Heart left ventricle (tissue), 16 donors: ENCODE measurements around the gene RUSF1. TPM values are rescaled to one million over a fixed set of nuclear protein-coding genes. Genes with fewer than 3 reads are reported as not detected.
A peak's percentile ranks its signal among the peaks of the same experiment; 100 is the strongest.

ENCODE experiments used
- ATAC-seq, 4 donors: fragments of 200-7000 bp; cut with Tn5 transposase; one replicate each; pipeline ENCODE4 v1.9.1; 2020 to 2022; ENCODE audit warnings: moderate library complexity in 4 of 4, mild to moderate bottlenecking in 3 of 4, moderate number of reproducible peaks in 1 of 4
- DNase-seq, 5 donors: peaks; one replicate each; pipeline ENCODE4 v3.0.0-alpha.2; 2020
- H3K27ac ChIP-seq, 12 donors: fragments of 200-600 bp; sonication (generic) in 4 of 12; one replicate each; pipeline versions ENCODE4 v1.5.0 to v1.8.0; 2016 to 2022; ENCODE audit warnings: mild to moderate bottlenecking in 2 of 12
- H3K27me3 ChIP-seq, 9 donors: fragments of 200-600 bp; sonication (generic) in 2 of 9; one replicate each; pipeline versions ENCODE4 v1.5.1 to v1.8.0; 2016 to 2022; ENCODE audit warnings: mild to moderate bottlenecking in 3 of 9
- H3K36me3 ChIP-seq, 9 donors: fragments of 200-600 bp; sonication (generic) in 2 of 9; one replicate each; pipeline versions ENCODE4 v1.5.0 to v1.8.0; 2018 to 2022; ENCODE audit warnings: mild to moderate bottlenecking in 2 of 9
- H3K4me1 ChIP-seq, 12 donors: fragments of 200-600 bp; sonication (generic) in 4 of 12; one replicate each; pipeline versions ENCODE4 v1.5.0 to v1.8.0; 2016 to 2022; ENCODE audit warnings: mild to moderate bottlenecking in 3 of 12
- H3K4me3 ChIP-seq, 12 donors: fragments of 200-600 bp; sonication (generic) in 4 of 12; one replicate each; pipeline versions ENCODE4 v1.5.0 to v1.8.0; 2017 to 2022; ENCODE audit warnings: mild to moderate bottlenecking in 9 of 12, moderate library complexity in 4 of 12
- H3K9me3 ChIP-seq, 12 donors: fragments of 200-600 bp; sonication (generic) in 4 of 12; one replicate each; pipeline versions ENCODE4 v1.5.0 to v1.8.0; 2016 to 2022; ENCODE audit warnings: mild to moderate bottlenecking in 1 of 12
- CTCF ChIP-seq, 12 donors: fragments of 200-600 bp; sonication (generic) in 4 of 12; IDR thresholded peaks; one replicate each; pipeline versions ENCODE4 v1.5.0 to v1.8.0; 2018 to 2022; ENCODE audit warnings: antibody characterized with exemption in 12 of 12, mild to moderate bottlenecking in 5 of 12
- POLR2A ChIP-seq, 2 donors: fragments of 450-650 bp; IDR thresholded peaks; one replicate each; pipeline ENCODE4 v1.6.1; 2017; ENCODE audit warnings: antibody characterized with exemption in 2 of 2, mild to moderate bottlenecking in 2 of 2, moderate library complexity in 2 of 2
- WGBS, 4 donors: extraction: QIAGEN DNeasy Blood & Tissue Kit in 2 of 4; methylation state at CpG; one replicate each; pipeline versions ENCODE4 v1.1.5 to v1.1.7; 2013 to 2018; 5-methylcytosine and 5-hydroxymethylcytosine counted together
- intact Hi-C, 10 donors: fragments of 100-400 bp; cut with DNase I; formaldehyde crosslinking; loops; one replicate each; pipeline versions ENCODE4 v1.11.1 to v1.14.2; 2022
- polyA plus RNA-seq, 2 donors: library from polyadenylated mRNA; stranded (reverse); fragments of 200-250 nt; gene quantifications; one replicate each; pipeline ENCODE4 v1.2.3, GENCODE V29; 2013
- total RNA-seq, 9 donors: library from RNA; depleted of rRNA in 2 of 9; stranded (reverse); fragments of >200 nt in 2 of 9; fragmentation: NEBNext Ultra II Directional in 3 of 9; extraction: Animal tissue kit (Norgen Biotek cat#: 25700) in 3 of 9; gene quantifications; one replicate each; pipeline versions ENCODE4 v1.1.0 to v1.2.4, GENCODE V29; 2016 to 2023
- donor health status: ischemic (EF 13 %, LVEDD 7.1; RV severe dilation, severe dysfunction).
- donor health status: healthy with polysubstance abuse.
- donor health status: DM: no; HTN: yes; CAD: no.
- donor health status: DM: no; HTN: no; CAD: no.
- donor health status: ischemic (EF 25% LVEDD 6.9; RV normal size, moderate dysfunction).
- donor health status: ischemic (EF 25% LVEDD 5.7; RV mildly dilated, moderate dysfunction).
- donor health status: healthy.
- donor health status: DM: yes; HTN: yes; CAD: no.
- donor health status: ischemic (EF 35%, LVEDD 5.7; RV mildly dilated, moderate dysfunction).
- donor health status: nonischemic (EF 11% LVEDD 7.7; RV severe dilation, severe dysfunction).
- donor health status: DM: yes; HTN: yes; CAD: no.
- donor health status: PGD.
- donor health status: ischemic (EF 29% LVEDD 5.4; RV normal size, mild dysfunction).
- donor health status: nonischemic (EF 23%, LVEDD 6.1; RV moderate dilation, normal function).

Gene RUSF1
- total and polyA plus RNA-seq, 11 donors = 17.8 to 32.5 (median 22.4) TPM

DNA sequence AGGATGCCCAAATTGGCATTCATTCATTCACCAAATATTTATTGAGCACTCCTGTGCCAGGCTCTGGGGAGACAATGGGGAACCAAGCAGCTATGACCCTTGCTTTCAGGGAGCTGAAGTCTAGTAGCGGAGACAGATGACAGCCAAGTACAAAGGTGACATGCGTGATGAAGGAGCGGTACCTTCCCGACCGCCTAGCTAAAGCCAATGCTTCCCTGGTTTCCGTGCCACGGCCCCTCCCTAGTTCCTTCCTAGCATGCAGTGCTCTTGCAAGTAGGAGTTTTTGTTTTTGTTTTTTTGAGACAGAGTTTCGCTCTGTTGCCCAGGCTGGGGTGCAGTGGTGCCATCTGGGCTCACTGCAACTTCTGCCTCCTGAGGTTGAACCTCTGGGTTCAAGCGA, 28.4 kb downstream of the RUSF1 start:
- no peaks in the 10 kb centered on the region for H3K9me3 ChIP-seq
- WGBS, 4 donors = 67 to 82% (median 72%) methylated on average over 9 of the region's 9 CpGs
- ATAC-seq (no peak), DNase-seq (no peak)
- peaks cover 0 to 18% (median 5%) of the 10 kb centered on the region in 12 donors for H3K4me1 ChIP-seq
- intact Hi-C loops = loop anchor here in 1 of 10 donors (10.0 kb wide), 1 partner anchor 225 kb away; no protein-coding TSS in a partner anchor
- no peak for TF ChIP-seq CTCF (IDR thresholded peaks at IDR 0.05)
- TF ChIP-seq POLR2A (IDR thresholded peaks at IDR 0.05) = no peak
- H3K27me3 ChIP-seq = no peaks in the 10 kb centered on the region
- H3K36me3 ChIP-seq = peaks cover 0 to 34% (median 26%) of the 10 kb centered on the region in 9 donors
- H3K27ac ChIP-seq = no peak overlapping the region
- no peak overlapping the region for H3K4me3 ChIP-seq

GRCh38 chr16:31478956-31479355, 29.2 kb downstream of the RUSF1 start:
- Histone ChIP-seq H3K36me3 (peaks cover 0 to 42% (median 34%) of the 10 kb centered on the region in 9 donors), H3K27ac (peak overlapping the region in 1 of 12 donors; percentile 20), H3K27me3 (no peaks in the 10 kb centered on the region), H3K4me1 (peaks cover 0 to 18% (median 5%) of the 10 kb centered on the region in 12 donors), H3K9me3 (no peaks in the 10 kb centered on the region), H3K4me3 (no peak overlapping the region)
- intact Hi-C loops = no loop called here
- no peak for TF ChIP-seq CTCF (IDR thresholded peaks at IDR 0.05)
- TF ChIP-seq POLR2A (IDR thresholded peaks at IDR 0.05) = no peak
- ATAC-seq = no peak
- DNase-seq = no peak
- WGBS, 4 donors = 81 to 100% (median 87%) methylated on average over 3 of the region's 3 CpGs

- intact Hi-C loops = no loop called here
- Histone ChIP-seq H3K9me3 (no peaks in the 10 kb centered on the region), H3K27me3 (peaks cover 0 to 2% (median 0%) of the 10 kb centered on the region in 9 donors), H3K27ac (peak overlapping the region in 1 of 12 donors; percentile 72), H3K4me1 (peaks cover 0 to 24% (median 12%) of the 10 kb centered on the region in 12 donors), H3K4me3 (peak overlapping the region in 5 of 12 donors; percentile 9 to 56 (median 24)), H3K36me3 (peaks cover 0 to 50% (median 39%) of the 10 kb centered on the region in 9 donors)
- DNase-seq (peak in 1 of 5 donors; percentile 72), ATAC-seq (peak in 1 of 4 donors; percentile 4)
- TF ChIP-seq POLR2A (IDR thresholded peaks at IDR 0.05) (no peak), CTCF (IDR thresholded peaks at IDR 0.05) (no peak)
- 75 to 84% (median 82%) methylated on average over 61 to 67 of the region's 67 CpGs for WGBS, 4 donors
Measured at GRCh38 chr16:31477220-31478216, 30.7 kb downstream of the RUSF1 start.
